Fibroblast of lung (primary cell): ENCODE measurements around the gene STK32C. TPM values are rescaled to one million over a fixed set of nuclear protein-coding genes. Genes with fewer than 3 reads are reported as not detected.

Source experiments
- DNase-seq, 2 donors: peaks; one replicate each; pipeline versions ENCODE4 v3.0.0 to v3.0.0-alpha.2; 2010; ENCODE audit warnings: low read depth in 2 of 2
- H2AFZ ChIP-seq: 2 replicates; pipeline ENCODE4 v1.5.1; 2012; ENCODE audit warnings: low read length, control low read depth, inconsistent platforms
- H3K27ac ChIP-seq: 2 replicates; pipeline ENCODE4 v1.5.1; 2011; ENCODE audit warnings: low read length, control low read depth; ENCODE audit not compliant: insufficient read depth
- H3K27me3 ChIP-seq: 2 replicates; pipeline ENCODE4 v1.5.1; 2011; ENCODE audit warnings: mild to moderate bottlenecking, low read length; ENCODE audit not compliant: control insufficient read depth, insufficient read depth
- H3K36me3 ChIP-seq: 2 replicates; pipeline ENCODE4 v1.5.1; 2011; ENCODE audit warnings: low read length; ENCODE audit not compliant: control insufficient read depth, insufficient read depth
- H3K4me1 ChIP-seq: 2 replicates; pipeline ENCODE4 v1.5.1; 2011; ENCODE audit warnings: low read length; ENCODE audit not compliant: control insufficient read depth, insufficient read depth; ENCODE audit errors: extremely low read depth
- H3K4me2 ChIP-seq: 2 replicates; pipeline ENCODE4 v1.5.1; 2011; ENCODE audit warnings: low read length, control low read depth; ENCODE audit not compliant: insufficient read depth; ENCODE audit errors: extremely low read depth
- H3K4me3 ChIP-seq, 4 experiments: fragments of 200-600 bp in 1 of 4; sonication (generic) in 1 of 4; replicated peaks in 1 of 4; 2 replicates each; pipeline ENCODE4 v1.5.1; 2011 to 2016; ENCODE audit warnings: low read length in 4 of 4, low read depth in 3 of 4, mild to moderate bottlenecking in 3 of 4, control low read depth in 2 of 4, inconsistent platforms in 1 of 4, mixed read lengths in 1 of 4; ENCODE audit not compliant: insufficient read depth in 1 of 4; ENCODE audit errors: control extremely low read depth in 1 of 4
- H3K79me2 ChIP-seq: 2 replicates; pipeline ENCODE4 v1.5.1; 2012; ENCODE audit warnings: mild to moderate bottlenecking, low read length, inconsistent platforms; ENCODE audit not compliant: control insufficient read depth, insufficient read depth
- H3K9ac ChIP-seq: 2 replicates; pipeline ENCODE4 v1.5.1; 2011; ENCODE audit warnings: mild to moderate bottlenecking, low read length, control low read depth; ENCODE audit not compliant: insufficient read depth
- H3K9me3 ChIP-seq: 2 replicates; pipeline ENCODE4 v1.5.1; 2012; ENCODE audit warnings: low read depth, low read length; ENCODE audit not compliant: control insufficient read depth, insufficient read depth
- H4K20me1 ChIP-seq: 2 replicates; pipeline ENCODE4 v1.5.1; 2011; ENCODE audit warnings: low read length; ENCODE audit not compliant: control insufficient read depth, insufficient read depth; ENCODE audit errors: extremely low read depth
- CTCF ChIP-seq, 2 donors: IDR thresholded peaks in 1 of 2; conservative IDR thresholded peaks in 1 of 2; 1 replicate in 1 of 2; 2 replicates in 1 of 2; pipeline ENCODE4 v1.5.1; 2011 to 2012; ENCODE audit warnings: low read length in 2 of 2, control low read depth in 1 of 2, inconsistent platforms in 1 of 2, low read depth in 1 of 2, mild to moderate bottlenecking in 1 of 2
- EZH2 ChIP-seq: IDR thresholded peaks from 2 replicates; pipeline ENCODE4 v1.5.1; 2012; ENCODE audit warnings: low read length, control low read depth, mild to moderate bottlenecking; ENCODE audit errors: missing control alignments
- polyA plus RNA-seq, 2 donors: library from polyadenylated mRNA; depleted of rRNA in 1 of 2; stranded (reverse) in 1 of 2; unstranded in 1 of 2; fragments of >200 nt; gene quantifications; 2 replicates each; pipeline ENCODE4 v1.2.1, GENCODE V29; 2011 to 2012; ENCODE audit warnings: missing spikeins in 1 of 2
- total RNA-seq: library from RNA; depleted of rRNA; stranded (reverse); fragments of >200 nt; gene quantifications from 2 replicates; pipeline ENCODE4 v1.2.1, GENCODE V29; 2014

Gene STK32C
- total and polyA plus RNA-seq, 2 donors (not counting 1 experiment from before 2014, with no cell fraction given): 4.4 to 21.5 TPM

GRCh38 chr10:132253092-132253687, 54.6 kb downstream of the STK32C start:
- Histone ChIP-seq H3K27me3 (no peaks in the 10 kb centered on the region), H3K4me2 (no peak overlapping the region), H3K36me3 (no peaks in the 10 kb centered on the region), H3K4me1 (no peaks in the 10 kb centered on the region), H3K9ac (no peak overlapping the region), H3K79me2 (no peaks in the 10 kb centered on the region), H4K20me1 (no peaks in the 10 kb centered on the region), H2AFZ (no peak overlapping the region), H3K9me3 (no peaks in the 10 kb centered on the region), H3K27ac (no peak overlapping the region), H3K4me3 (no peak overlapping the region)
- DNase-seq: no peak
- TF ChIP-seq EZH2: no peak
- TF ChIP-seq CTCF (conservative IDR thresholded peaks at IDR 0.05 in 1 of 2, IDR thresholded peaks at IDR 0.05 in 1 of 2; ENCODE audit: low read depth in 1 of 2, low read length in 2 of 2): no peak

- no peaks in the 10 kb centered on the region for H3K79me2 ChIP-seq
- no peak for DNase-seq
- no peak overlapping the region for H3K27ac ChIP-seq
- H3K9me3 ChIP-seq: no peaks in the 10 kb centered on the region
- H3K4me2 ChIP-seq: no peak overlapping the region
- H2AFZ ChIP-seq: no peak overlapping the region
- H4K20me1 ChIP-seq: no peaks in the 10 kb centered on the region
- TF ChIP-seq CTCF (conservative IDR thresholded peaks at IDR 0.05 in 1 of 2, IDR thresholded peaks at IDR 0.05 in 1 of 2; ENCODE audit: low read depth in 1 of 2, low read length in 2 of 2) (no peak), EZH2 (no peak)
- no peak overlapping the region for H3K9ac ChIP-seq
- no peak overlapping the region for H3K4me3 ChIP-seq
- H3K36me3 ChIP-seq: no peaks in the 10 kb centered on the region
- no peaks in the 10 kb centered on the region for H3K4me1 ChIP-seq
- H3K27me3 ChIP-seq: no peaks in the 10 kb centered on the region
Measured at GRCh38 chr10:132252412-132252811, 55.3 kb downstream of the STK32C start.

GRCh38 chr10:132251928-132252327, 55.8 kb downstream of the STK32C start:
- H3K4me2 ChIP-seq: no peak overlapping the region
- no peak overlapping the region for H3K27ac ChIP-seq
- H3K79me2 ChIP-seq: no peaks in the 10 kb centered on the region
- no peak overlapping the region for H2AFZ ChIP-seq
- H3K36me3 ChIP-seq: no peaks in the 10 kb centered on the region
- H3K27me3 ChIP-seq: no peaks in the 10 kb centered on the region
- H3K9ac ChIP-seq: no peak overlapping the region
- H3K9me3 ChIP-seq: no peaks in the 10 kb centered on the region
- no peaks in the 10 kb centered on the region for H3K4me1 ChIP-seq
- no peak for DNase-seq
- H3K4me3 ChIP-seq: no peak overlapping the region
- H4K20me1 ChIP-seq: no peaks in the 10 kb centered on the region
- TF ChIP-seq CTCF (conservative IDR thresholded peaks at IDR 0.05 in 1 of 2, IDR thresholded peaks at IDR 0.05 in 1 of 2; ENCODE audit: low read depth in 1 of 2, low read length in 2 of 2): no peak
- no peak for TF ChIP-seq EZH2
